ENCODE data around the gene CRYM. TPM values are rescaled to one million over a fixed set of nuclear protein-coding genes. Genes with fewer than 3 reads are reported as not detected.

CRYM gene
- total and polyA plus RNA-seq, 2 donors, result 0.33 to 0.87 TPM

DNA sequence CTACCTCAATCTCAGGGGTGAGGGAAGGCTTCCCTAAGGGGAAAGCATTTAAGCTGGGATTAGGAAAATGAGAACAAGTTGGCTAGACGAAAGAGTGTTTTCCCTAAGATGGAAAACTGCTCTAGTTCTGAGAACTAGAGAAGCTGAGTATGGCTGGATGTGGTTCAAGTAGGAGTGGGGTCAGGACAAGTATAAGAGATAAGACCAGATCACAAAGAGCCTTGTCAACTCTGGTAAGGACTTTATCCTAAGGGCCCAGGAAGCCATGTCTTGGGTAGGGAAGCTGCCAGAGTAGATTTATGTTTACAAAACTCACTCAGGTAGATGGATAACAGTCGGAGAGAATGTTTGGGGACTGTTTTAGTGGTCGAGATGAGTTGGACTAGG, 42.9 kb downstream of the CRYM start:
- H3K27me3 ChIP-seq (ENCODE audit: control insufficient read depth in 2 of 2, insufficient read depth in 1 of 2, low read length in 1 of 2), result peaks cover 0 to 2% of the 10 kb centered on the region in 2 donors
- H3K9me3 ChIP-seq (ENCODE audit: control insufficient read depth in 2 of 2, insufficient read depth in 1 of 2, low read length in 1 of 2), result no peaks in the 10 kb centered on the region
- 88% methylated on average over 3 of the region's 3 CpGs for WGBS
- DNase-seq (ENCODE audit: low read depth in 6 of 9, low spot score in 9 of 9), result no peak
- H3K4me1 ChIP-seq (ENCODE audit: control insufficient read depth in 2 of 2, insufficient read depth in 2 of 2, low read length in 2 of 2), result no peaks in the 10 kb centered on the region
- no peak overlapping the region for H3K27ac ChIP-seq (ENCODE audit: low read depth in 1 of 2, low read length in 1 of 2)
- no peak overlapping the region for H3K4me3 ChIP-seq (ENCODE audit: low read length in 2 of 2)
- no peaks in the 10 kb centered on the region for H3K36me3 ChIP-seq (ENCODE audit: control insufficient read depth in 2 of 2, insufficient read depth in 2 of 2, low read length in 1 of 2)

DNA sequence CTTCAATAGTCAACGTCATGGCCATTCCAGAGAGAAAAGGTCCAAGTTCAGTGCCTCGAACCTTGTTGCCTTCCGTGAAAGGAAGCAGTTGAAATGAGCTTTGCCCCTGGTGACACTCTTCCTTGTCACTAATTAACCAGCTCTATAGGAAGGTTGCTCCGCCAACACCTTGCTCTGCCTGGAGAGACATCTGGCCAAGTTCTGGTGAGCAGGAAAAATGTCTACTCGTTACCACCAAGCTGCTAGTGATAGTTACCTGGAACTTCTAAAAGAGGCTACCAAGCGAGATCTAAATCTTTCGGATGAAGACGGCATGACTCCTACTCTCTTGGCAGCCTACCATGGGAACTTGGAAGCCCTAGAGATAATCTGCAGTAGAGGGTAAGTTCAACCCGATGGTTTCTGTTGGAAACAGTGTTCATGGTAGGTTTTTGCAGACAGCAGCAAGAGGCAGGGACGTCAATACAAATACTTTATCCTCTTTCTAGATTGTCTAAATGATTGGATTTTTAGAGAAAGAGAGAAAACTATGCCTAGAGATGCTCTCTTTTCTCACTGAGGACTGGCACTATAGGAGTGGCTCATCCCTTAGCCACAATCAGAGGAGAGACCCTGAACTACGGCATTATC, 44.5 kb downstream of the CRYM start, which contains the start of gene ANKS4B:
TSS of gene ANKS4B (plus strand) at position 179 of the 630 bp plus-strand sequence. CDS start at position 218, 39 bp downstream.
- Histone ChIP-seq H3K4me1 (ENCODE audit: control insufficient read depth in 2 of 2, insufficient read depth in 2 of 2, low read length in 2 of 2) (no peaks in the 10 kb centered on the region), H3K9me3 (ENCODE audit: control insufficient read depth in 2 of 2, insufficient read depth in 1 of 2, low read length in 1 of 2) (no peaks in the 10 kb centered on the region), H3K4me3 (ENCODE audit: low read length in 2 of 2) (no peak within 1 kb of the TSS), H3K27me3 (ENCODE audit: control insufficient read depth in 2 of 2, insufficient read depth in 1 of 2, low read length in 1 of 2) (peaks cover 0 to under 1% of the 10 kb centered on the region in 2 donors), H3K27ac (ENCODE audit: low read depth in 1 of 2, low read length in 1 of 2) (no peak within 1 kb of the TSS), H3K36me3 (ENCODE audit: control insufficient read depth in 2 of 2, insufficient read depth in 2 of 2, low read length in 1 of 2) (no peaks in the 10 kb centered on the region)
- WGBS, result 95% methylated on average over 11 of the region's 11 CpGs
- no peak for DNase-seq (ENCODE audit: low read depth in 6 of 9, low spot score in 9 of 9)

DNA sequence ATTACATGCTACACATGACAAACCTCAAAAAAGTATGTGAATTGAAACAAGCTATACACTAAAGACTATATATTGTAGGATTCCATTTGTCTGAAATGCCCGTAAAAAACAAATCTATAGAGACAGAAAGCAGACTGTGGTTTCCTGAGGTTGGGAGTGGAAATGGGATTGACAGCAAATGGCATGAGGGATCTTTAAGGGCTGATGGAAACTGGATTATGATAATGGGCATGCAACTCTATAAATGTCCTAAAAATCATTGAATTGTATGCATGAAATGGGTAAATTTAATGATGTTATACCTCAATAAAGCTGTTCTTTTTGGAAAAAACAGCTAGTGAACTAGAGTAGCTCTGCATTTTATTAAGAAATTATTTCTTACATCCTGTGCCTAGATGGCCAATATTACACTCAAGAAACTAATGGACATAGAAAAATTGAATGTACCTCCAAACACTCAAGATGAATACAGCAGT, 45.0 kb downstream of the CRYM start:
- Histone ChIP-seq H3K4me1 (ENCODE audit: control insufficient read depth in 2 of 2, insufficient read depth in 2 of 2, low read length in 2 of 2) (no peaks in the 10 kb centered on the region), H3K4me3 (ENCODE audit: low read length in 2 of 2) (no peak overlapping the region), H3K9me3 (ENCODE audit: control insufficient read depth in 2 of 2, insufficient read depth in 1 of 2, low read length in 1 of 2) (no peaks in the 10 kb centered on the region), H3K27ac (ENCODE audit: low read depth in 1 of 2, low read length in 1 of 2) (no peak overlapping the region), H3K36me3 (ENCODE audit: control insufficient read depth in 2 of 2, insufficient read depth in 2 of 2, low read length in 1 of 2) (no peaks in the 10 kb centered on the region), H3K27me3 (ENCODE audit: control insufficient read depth in 2 of 2, insufficient read depth in 1 of 2, low read length in 1 of 2) (peaks cover 0 to 2% of the 10 kb centered on the region in 2 donors)
- no peak for DNase-seq (ENCODE audit: low read depth in 6 of 9, low spot score in 9 of 9)
- WGBS, result 94% methylated on average over 1 of the region's 1 CpG

DNA sequence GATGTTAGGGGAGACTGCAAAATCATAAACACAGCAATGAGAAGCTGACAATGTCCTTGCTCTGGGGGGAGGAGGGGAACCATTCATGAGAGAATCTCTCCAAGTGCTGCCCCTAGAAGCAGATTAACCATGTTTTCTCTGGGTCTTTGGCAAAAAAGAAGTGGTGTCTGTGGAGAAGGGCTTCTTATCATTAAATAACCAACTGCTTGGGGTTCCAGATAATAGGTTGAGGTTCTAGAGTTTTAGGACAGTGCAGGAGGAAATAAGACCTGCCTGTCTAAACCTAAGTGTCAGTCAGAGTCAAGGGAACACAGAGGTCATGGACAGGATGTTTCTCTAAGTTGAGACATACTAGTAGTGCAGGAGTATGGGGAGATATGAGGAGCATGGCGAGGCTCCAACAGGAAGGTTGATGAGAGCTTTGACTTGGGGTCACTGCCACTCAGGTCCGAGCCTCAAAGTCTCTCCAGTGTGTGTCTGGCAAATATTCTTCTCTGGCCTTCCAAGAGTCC, 49.7 kb downstream of the CRYM start:
- no peak for DNase-seq (ENCODE audit: low read depth in 6 of 9, low spot score in 9 of 9)
- 92% methylated on average over 2 of the region's 2 CpGs for whole genome bisulfite sequencing
- peaks cover 0 to 4% of the 10 kb centered on the region in 2 donors for H3K27me3 ChIP-seq (ENCODE audit: control insufficient read depth in 2 of 2, insufficient read depth in 1 of 2, low read length in 1 of 2)

DNA sequence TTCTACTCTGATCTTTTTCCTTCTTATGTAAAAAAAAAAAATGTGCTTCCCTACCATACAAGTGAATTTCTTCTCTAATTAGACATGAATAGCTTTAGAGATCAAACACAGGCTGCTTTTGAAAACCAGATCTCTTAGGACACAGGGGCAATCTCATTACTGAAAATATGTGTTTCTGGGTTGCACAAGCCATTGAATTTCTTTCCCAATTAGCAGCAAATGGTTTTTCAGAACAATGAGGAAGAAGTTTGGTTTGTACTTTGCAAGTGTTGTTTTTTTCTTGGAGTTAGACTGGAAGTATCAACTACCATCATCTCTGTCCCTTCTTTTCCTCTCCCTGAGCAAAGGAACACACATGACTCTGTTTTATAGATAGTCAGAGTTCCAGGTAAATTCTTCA, 50.2 kb downstream of the CRYM start:
- no peaks in the 10 kb centered on the region for H3K9me3 ChIP-seq (ENCODE audit: control insufficient read depth in 2 of 2, insufficient read depth in 1 of 2, low read length in 1 of 2)
- H3K27me3 ChIP-seq (ENCODE audit: control insufficient read depth in 2 of 2, insufficient read depth in 1 of 2, low read length in 1 of 2), result peaks cover 0 to 7% of the 10 kb centered on the region in 2 donors
- no peaks in the 10 kb centered on the region for H3K36me3 ChIP-seq (ENCODE audit: control insufficient read depth in 2 of 2, insufficient read depth in 2 of 2, low read length in 1 of 2)
- no peaks in the 10 kb centered on the region for H3K4me1 ChIP-seq (ENCODE audit: control insufficient read depth in 2 of 2, insufficient read depth in 2 of 2, low read length in 2 of 2)
- DNase-seq (ENCODE audit: low read depth in 6 of 9, low spot score in 9 of 9), result no peak
- no peak overlapping the region for H3K4me3 ChIP-seq (ENCODE audit: low read length in 2 of 2)
- no peak overlapping the region for H3K27ac ChIP-seq (ENCODE audit: low read depth in 1 of 2, low read length in 1 of 2)

More for the DNA sequence above, 49.7 kb downstream of the CRYM start:
- Histone ChIP-seq H3K36me3 (ENCODE audit: control insufficient read depth in 2 of 2, insufficient read depth in 2 of 2, low read length in 1 of 2) (no peaks in the 10 kb centered on the region), H3K4me3 (ENCODE audit: low read length in 2 of 2) (no peak overlapping the region), H3K9me3 (ENCODE audit: control insufficient read depth in 2 of 2, insufficient read depth in 1 of 2, low read length in 1 of 2) (no peaks in the 10 kb centered on the region), H3K4me1 (ENCODE audit: control insufficient read depth in 2 of 2, insufficient read depth in 2 of 2, low read length in 2 of 2) (no peaks in the 10 kb centered on the region), H3K27ac (ENCODE audit: low read depth in 1 of 2, low read length in 1 of 2) (no peak overlapping the region)

DNA sequence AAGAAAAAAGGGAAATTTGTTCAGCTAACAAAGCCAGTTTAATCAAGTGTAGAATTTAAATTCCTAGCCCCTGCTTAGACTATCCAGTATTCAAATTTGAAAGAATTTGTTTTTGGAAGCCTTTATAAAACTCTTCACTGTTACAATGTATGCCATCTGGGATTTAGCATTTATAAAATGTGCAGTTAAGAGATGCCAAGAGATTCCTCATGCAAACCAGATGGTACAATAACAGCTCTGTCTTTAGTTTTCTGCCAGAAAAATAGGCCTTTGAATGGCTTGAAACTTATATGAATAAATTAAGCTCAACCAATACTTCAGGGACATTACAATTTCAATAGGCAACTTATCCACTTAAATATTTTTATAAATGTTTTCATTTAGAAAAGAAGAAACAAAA, 51.3 kb downstream of the CRYM start:
- no peak for DNase-seq (ENCODE audit: low read depth in 6 of 9, low spot score in 9 of 9)
- Histone ChIP-seq H3K36me3 (ENCODE audit: control insufficient read depth in 2 of 2, insufficient read depth in 2 of 2, low read length in 1 of 2) (no peaks in the 10 kb centered on the region), H3K4me1 (ENCODE audit: control insufficient read depth in 2 of 2, insufficient read depth in 2 of 2, low read length in 2 of 2) (no peaks in the 10 kb centered on the region), H3K27ac (ENCODE audit: low read depth in 1 of 2, low read length in 1 of 2) (no peak overlapping the region), H3K4me3 (ENCODE audit: low read length in 2 of 2) (no peak overlapping the region), H3K9me3 (ENCODE audit: control insufficient read depth in 2 of 2, insufficient read depth in 1 of 2, low read length in 1 of 2) (no peaks in the 10 kb centered on the region), H3K27me3 (ENCODE audit: control insufficient read depth in 2 of 2, insufficient read depth in 1 of 2, low read length in 1 of 2) (peaks cover 0 to 9% of the 10 kb centered on the region in 2 donors)

DNA sequence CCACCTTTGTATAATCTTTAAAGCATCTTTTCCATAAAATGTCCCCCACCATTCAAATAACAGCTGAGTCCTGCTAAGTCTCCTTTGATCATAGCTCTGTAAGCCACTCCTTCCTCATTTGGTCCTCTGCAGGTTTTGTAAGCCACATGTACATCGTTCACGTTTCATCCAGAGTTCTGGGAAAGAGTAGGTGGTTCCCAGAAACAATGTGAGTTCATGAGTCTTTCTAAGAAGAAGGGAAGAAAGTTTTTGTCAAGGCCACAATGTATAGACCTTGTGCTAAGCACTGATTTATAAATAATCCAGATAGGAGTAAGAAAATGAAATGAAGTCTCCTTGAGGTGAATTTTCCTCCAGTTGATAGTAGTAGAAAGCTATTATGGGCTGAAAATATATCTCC, 53.3 kb downstream of the CRYM start:
- H3K4me3 ChIP-seq (ENCODE audit: low read length in 2 of 2), result no peak overlapping the region
- DNase-seq (ENCODE audit: low read depth in 6 of 9, low spot score in 9 of 9), result no peak
- H3K9me3 ChIP-seq (ENCODE audit: control insufficient read depth in 2 of 2, insufficient read depth in 1 of 2, low read length in 1 of 2), result no peaks in the 10 kb centered on the region
- 1% methylated on average over 2 of the region's 2 CpGs for WGBS
- H3K36me3 ChIP-seq (ENCODE audit: control insufficient read depth in 2 of 2, insufficient read depth in 2 of 2, low read length in 1 of 2), result no peaks in the 10 kb centered on the region
- no peak overlapping the region for H3K27ac ChIP-seq (ENCODE audit: low read depth in 1 of 2, low read length in 1 of 2)
- H3K4me1 ChIP-seq (ENCODE audit: control insufficient read depth in 2 of 2, insufficient read depth in 2 of 2, low read length in 2 of 2), result no peaks in the 10 kb centered on the region
- H3K27me3 ChIP-seq (ENCODE audit: control insufficient read depth in 2 of 2, insufficient read depth in 1 of 2, low read length in 1 of 2), result peaks cover 0 to 12% of the 10 kb centered on the region in 2 donors

DNA sequence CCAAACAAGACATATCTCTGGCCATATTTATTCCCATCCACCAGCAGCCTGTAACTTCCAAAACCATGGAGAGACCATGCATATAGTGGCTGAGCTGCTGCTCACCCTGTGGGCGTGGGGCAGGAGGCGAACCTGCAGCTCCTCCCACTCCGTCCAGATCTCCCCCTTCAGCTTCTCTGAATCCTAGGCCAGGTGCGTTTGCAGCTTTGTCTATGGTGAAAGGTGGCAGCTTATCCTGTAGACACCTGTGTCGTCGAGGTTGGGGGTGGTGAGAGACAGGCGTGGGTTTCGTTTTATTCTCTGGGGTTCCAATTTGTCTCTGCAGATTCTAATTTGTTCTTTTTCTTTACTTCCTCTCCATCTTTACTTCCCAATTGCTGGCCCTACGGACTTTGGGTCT, 54.3 kb downstream of the CRYM start:
- Histone ChIP-seq H3K36me3 (ENCODE audit: control insufficient read depth in 2 of 2, insufficient read depth in 2 of 2, low read length in 1 of 2) (no peaks in the 10 kb centered on the region), H3K27ac (ENCODE audit: low read depth in 1 of 2, low read length in 1 of 2) (no peak overlapping the region), H3K4me3 (ENCODE audit: low read length in 2 of 2) (no peak overlapping the region), H3K4me1 (ENCODE audit: control insufficient read depth in 2 of 2, insufficient read depth in 2 of 2, low read length in 2 of 2) (no peaks in the 10 kb centered on the region), H3K27me3 (ENCODE audit: control insufficient read depth in 2 of 2, insufficient read depth in 1 of 2, low read length in 1 of 2) (peaks cover 0 to 12% of the 10 kb centered on the region in 2 donors), H3K9me3 (ENCODE audit: control insufficient read depth in 2 of 2, insufficient read depth in 1 of 2, low read length in 1 of 2) (no peaks in the 10 kb centered on the region)
- 77% methylated on average over 9 of the region's 9 CpGs for WGBS
- DNase-seq (ENCODE audit: low read depth in 6 of 9, low spot score in 9 of 9), result no peak

DNA sequence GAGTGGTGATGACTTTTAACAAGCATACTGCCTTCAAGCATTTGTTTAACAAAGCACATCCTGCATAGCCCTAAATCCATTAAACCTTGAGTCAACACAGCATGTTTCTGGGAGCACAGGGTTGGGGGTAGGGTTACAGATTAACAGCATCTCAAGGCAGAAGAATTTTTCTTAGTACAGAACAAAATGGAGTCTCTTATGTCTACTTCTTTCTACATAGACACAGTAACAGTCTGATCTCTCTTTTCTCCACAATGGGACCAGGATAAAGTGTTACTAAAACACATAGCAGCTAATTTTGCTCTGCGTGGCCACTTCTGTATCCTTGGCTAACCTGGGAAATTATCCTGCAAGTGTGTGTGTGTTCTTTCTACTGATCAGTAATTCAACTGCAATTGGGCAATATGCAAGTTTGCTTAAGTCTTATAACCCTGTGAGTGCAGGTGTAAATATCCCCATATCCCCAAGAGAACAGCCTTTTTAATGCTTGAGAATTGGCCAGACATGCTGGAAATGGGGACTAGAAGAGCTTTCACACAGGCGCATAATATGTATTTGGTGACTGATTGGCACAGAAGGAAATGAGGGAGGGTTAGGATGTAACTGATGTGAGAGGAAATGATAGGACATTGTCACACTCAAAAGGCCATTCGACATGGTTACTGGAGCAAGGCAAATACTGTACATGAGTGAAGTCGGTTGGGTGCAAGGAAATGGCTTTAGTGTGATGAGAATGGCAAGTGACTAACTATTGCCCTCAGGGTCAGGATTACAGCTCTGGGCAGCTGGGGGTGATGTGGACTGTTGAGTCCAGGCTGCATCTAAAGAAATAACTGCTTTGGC, 55.4 kb downstream of the CRYM start:
- Histone ChIP-seq H3K9me3 (ENCODE audit: control insufficient read depth in 2 of 2, insufficient read depth in 1 of 2, low read length in 1 of 2) (no peaks in the 10 kb centered on the region), H3K4me3 (ENCODE audit: low read length in 2 of 2) (no peak overlapping the region), H3K4me1 (ENCODE audit: control insufficient read depth in 2 of 2, insufficient read depth in 2 of 2, low read length in 2 of 2) (no peaks in the 10 kb centered on the region), H3K27me3 (ENCODE audit: control insufficient read depth in 2 of 2, insufficient read depth in 1 of 2, low read length in 1 of 2) (peaks cover 0 to 11% of the 10 kb centered on the region in 2 donors), H3K27ac (ENCODE audit: low read depth in 1 of 2, low read length in 1 of 2) (no peak overlapping the region), H3K36me3 (ENCODE audit: control insufficient read depth in 2 of 2, insufficient read depth in 2 of 2, low read length in 1 of 2) (no peaks in the 10 kb centered on the region)
- 82% methylated on average over 4 of the region's 4 CpGs for WGBS
- no peak for DNase-seq (ENCODE audit: low read depth in 6 of 9, low spot score in 9 of 9)

Data from thymus (tissue), 11 donors.